OCI-LY7 (cell line): ENCODE results near the gene UHRF2. TPM values are rescaled to one million over a fixed set of nuclear protein-coding genes. Genes with fewer than 3 reads are reported as not detected.

Experiments used
- BruUV-seq: library from RNA; stranded (reverse); fragments of 400-500 nt; replicated peaks from 2 replicates; lab custom pipeline; 2021; lab: Mats Ljungman, UMichigan
- CTCF ChIA-PET: fragments of 300-600 bp; sonication (Branson Sonifier 250); formaldehyde crosslinking; loops from one replicate; lab custom pipeline; 2022; ENCODE audit warnings: antibody characterized with exemption; ENCODE audit not compliant: unreplicated experiment; lab: Charles Lee
- POLR2A ChIA-PET: fragments of 300-600 bp; sonication (Branson Sonifier 250); formaldehyde crosslinking; loops from one replicate; lab custom pipeline; 2022; ENCODE audit warnings: antibody characterized with exemption; lab: Charles Lee
- DNase-seq: peaks from one replicate; pipeline ENCODE4 v3.0.0-alpha.2; 2015; ENCODE audit warnings: low spot score
- H2AFZ ChIP-seq: fragments of 200-600 bp; sonication (generic), shearing (Covaris generic); 2 replicates; pipeline ENCODE4 v1.6.1; 2014; ENCODE audit warnings: mild to moderate bottlenecking, antibody characterized with exemption, low read length, moderate library complexity
- H3K27ac ChIP-seq: fragments of 200-600 bp; sonication (generic); 2 replicates; pipeline ENCODE4 v1.5.1; 2014; ENCODE audit warnings: mixed run types, low read depth, mild to moderate bottlenecking, moderate library complexity, low read length, inconsistent platforms; ENCODE audit not compliant: poor library complexity, severe bottlenecking
- H3K36me3 ChIP-seq: fragments of 200-600 bp; sonication (generic); 2 replicates; pipeline ENCODE4 v1.6.1; 2014; ENCODE audit warnings: mild to moderate bottlenecking, antibody characterized with exemption, low read length, moderate library complexity, mixed read lengths; ENCODE audit not compliant: insufficient read depth
- H3K4me1 ChIP-seq: fragments of 200-600 bp; sonication (generic); 2 replicates; pipeline ENCODE4 v1.5.1; 2014; ENCODE audit warnings: mild to moderate bottlenecking, low read length; ENCODE audit not compliant: insufficient read depth, poor library complexity, severe bottlenecking
- H3K4me2 ChIP-seq: fragments of 200-600 bp; sonication (generic); 2 replicates; pipeline ENCODE4 v1.6.1; 2014; ENCODE audit warnings: mild to moderate bottlenecking, low read length
- H3K4me3 ChIP-seq: fragments of 200-600 bp; sonication (generic); 2 replicates; pipeline ENCODE4 v1.5.1; 2014; ENCODE audit warnings: mild to moderate bottlenecking, low read depth, low read length; ENCODE audit not compliant: poor library complexity, severe bottlenecking
- H3K79me2 ChIP-seq: fragments of 200-600 bp; sonication (generic); 2 replicates; pipeline ENCODE4 v1.6.1; 2016; ENCODE audit warnings: low read depth, mild to moderate bottlenecking, low read length, moderate library complexity, mixed read lengths; ENCODE audit not compliant: insufficient read depth
- H3K9me2 ChIP-seq: fragments of 200-600 bp; sonication (generic); 2 replicates; pipeline ENCODE4 v1.6.1; 2016; ENCODE audit warnings: mild to moderate bottlenecking, low read length, mixed read lengths; ENCODE audit not compliant: insufficient read depth
- H3K9me3 ChIP-seq: fragments of 200-600 bp; sonication (generic); 2 replicates; pipeline ENCODE4 v1.6.1; 2014; ENCODE audit warnings: mild to moderate bottlenecking, mixed run types, low read length, mixed read lengths
- H4K20me1 ChIP-seq: fragments of 200-600 bp; sonication (generic); 2 replicates; pipeline ENCODE4 v1.6.1; 2014; ENCODE audit warnings: mild to moderate bottlenecking, antibody characterized with exemption, low read length, moderate library complexity, mixed read lengths; ENCODE audit not compliant: insufficient read depth
- EZH2phosphoT487 ChIP-seq: fragments of 200-600 bp; sonication (generic); IDR thresholded peaks from 2 replicates; pipeline ENCODE4 v1.6.1; 2018; ENCODE audit warnings: low read depth, borderline replicate concordance, mild to moderate bottlenecking, mixed run types, antibody characterized with exemption, low read length, moderate library complexity, mixed read lengths
- intact Hi-C: fragments of 100-400 bp; cut with micrococcal nuclease; formaldehyde crosslinking; loops from one replicate; pipeline ENCODE4 v1.10.0; 2022; ENCODE audit not compliant: unreplicated experiment
- total RNA-seq, 2 experiments: library from RNA; depleted of rRNA in 1 of 2; stranded (reverse); fragments of >200 nt in 1 of 2; shearing (Covaris generic) in 1 of 2; gene quantifications; 2 replicates each; pipeline ENCODE4 v1.2.3, GENCODE V29; 2014 to 2022
- TF ChIP-seq, protein P1 (sequence below): fragments of 200-600 bp; sonication (generic); conservative IDR thresholded peaks from 2 replicates; pipeline ENCODE4 v1.5.1; 2014; ENCODE audit warnings: mild to moderate bottlenecking, antibody characterized with exemption, low read length, moderate library complexity, mixed read lengths

The UHRF2 gene
- total RNA-seq, 2 experiments from 2014 or later: 70.1 to 76.6 TPM

DNA sequence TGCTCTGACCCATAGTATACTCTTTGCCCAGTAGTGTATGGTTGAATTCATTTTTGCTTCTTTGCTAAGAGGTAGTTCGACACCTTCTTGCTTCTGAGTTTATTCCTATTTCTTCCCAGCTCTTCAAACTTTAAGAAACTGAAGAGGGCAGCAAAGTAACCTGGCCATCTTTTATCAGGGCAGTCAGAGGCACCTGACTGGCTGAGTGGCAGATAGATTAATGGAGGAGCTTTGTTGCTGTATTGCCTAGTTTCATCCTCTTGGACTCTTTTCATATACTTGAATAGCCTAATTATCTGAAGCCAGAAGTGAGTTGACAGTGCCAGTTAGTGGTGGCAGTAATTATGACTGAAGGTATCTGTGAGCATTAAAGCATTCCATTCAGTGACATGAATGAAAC, 82.5 kb downstream of the UHRF2 start:
- POLR2A ChIA-PET: interaction anchor here (0.7 to 1.0 kb wide), 4 partner anchors 16 to 132 kb away, joined by 3 read pairs; no protein-coding TSS in a partner anchor

DNA sequence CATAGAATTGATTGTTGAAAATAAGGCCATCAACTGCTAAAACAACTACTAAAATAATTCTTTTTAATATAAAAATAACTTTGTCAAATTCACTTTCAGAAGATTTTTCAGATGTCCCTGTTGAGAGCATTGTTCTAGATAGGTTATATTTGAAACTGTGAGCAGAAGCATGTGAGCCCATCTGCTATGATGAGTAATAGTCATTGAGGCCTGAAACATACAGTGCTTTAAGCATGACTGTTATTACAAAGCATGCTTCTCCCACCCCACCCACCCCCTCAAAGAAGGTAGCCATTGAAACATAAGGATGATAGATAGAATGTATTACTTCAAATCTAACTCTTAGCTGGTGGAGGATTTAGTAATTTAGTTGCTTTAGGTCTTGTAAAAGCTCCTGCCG, 86.0 kb downstream of the UHRF2 start:
- intact Hi-C loops: no loop called here
- DNase-seq: no peak
- TF ChIP-seq, protein P1, sequence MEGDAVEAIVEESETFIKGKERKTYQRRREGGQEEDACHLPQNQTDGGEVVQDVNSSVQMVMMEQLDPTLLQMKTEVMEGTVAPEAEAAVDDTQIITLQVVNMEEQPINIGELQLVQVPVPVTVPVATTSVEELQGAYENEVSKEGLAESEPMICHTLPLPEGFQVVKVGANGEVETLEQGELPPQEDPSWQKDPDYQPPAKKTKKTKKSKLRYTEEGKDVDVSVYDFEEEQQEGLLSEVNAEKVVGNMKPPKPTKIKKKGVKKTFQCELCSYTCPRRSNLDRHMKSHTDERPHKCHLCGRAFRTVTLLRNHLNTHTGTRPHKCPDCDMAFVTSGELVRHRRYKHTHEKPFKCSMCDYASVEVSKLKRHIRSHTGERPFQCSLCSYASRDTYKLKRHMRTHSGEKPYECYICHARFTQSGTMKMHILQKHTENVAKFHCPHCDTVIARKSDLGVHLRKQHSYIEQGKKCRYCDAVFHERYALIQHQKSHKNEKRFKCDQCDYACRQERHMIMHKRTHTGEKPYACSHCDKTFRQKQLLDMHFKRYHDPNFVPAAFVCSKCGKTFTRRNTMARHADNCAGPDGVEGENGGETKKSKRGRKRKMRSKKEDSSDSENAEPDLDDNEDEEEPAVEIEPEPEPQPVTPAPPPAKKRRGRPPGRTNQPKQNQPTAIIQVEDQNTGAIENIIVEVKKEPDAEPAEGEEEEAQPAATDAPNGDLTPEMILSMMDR: no peak
- no peak for TF ChIP-seq EZH2phosphoT487
- Histone ChIP-seq H2AFZ (no peak overlapping the region), H3K4me2 (no peak overlapping the region), H3K79me2 (no peaks in the 10 kb centered on the region), H3K27ac (no peak overlapping the region), H3K9me3 (no peaks in the 10 kb centered on the region), H4K20me1 (no peaks in the 10 kb centered on the region), H3K9me2 (no peaks in the 10 kb centered on the region), H3K4me3 (no peak overlapping the region), H3K4me1 (no peaks in the 10 kb centered on the region), H3K36me3 (peaks cover 89% of the 10 kb centered on the region)
- ChIA-PET CTCF (no interaction called here), POLR2A (no interaction called here)
- BruUV-seq: no TSS peak

More for the DNA sequence above, 82.5 kb downstream of the UHRF2 start:
- Histone ChIP-seq H2AFZ (no peak overlapping the region), H3K79me2 (no peaks in the 10 kb centered on the region), H3K27ac (no peak overlapping the region), H4K20me1 (no peaks in the 10 kb centered on the region), H3K9me2 (no peaks in the 10 kb centered on the region), H3K4me3 (no peak overlapping the region), H3K4me1 (no peaks in the 10 kb centered on the region), H3K36me3 (peaks cover 88% of the 10 kb centered on the region), H3K4me2 (no peak overlapping the region), H3K9me3 (no peaks in the 10 kb centered on the region)
- TF ChIP-seq, protein P1: peak; percentile 38; the same call in 1 of the 2 replicates
- no peak for TF ChIP-seq EZH2phosphoT487
- intact Hi-C loops: no loop called here
- DNase-seq: peak; percentile 7
- BruUV-seq: no TSS peak
- CTCF ChIA-PET: no interaction called here

DNA sequence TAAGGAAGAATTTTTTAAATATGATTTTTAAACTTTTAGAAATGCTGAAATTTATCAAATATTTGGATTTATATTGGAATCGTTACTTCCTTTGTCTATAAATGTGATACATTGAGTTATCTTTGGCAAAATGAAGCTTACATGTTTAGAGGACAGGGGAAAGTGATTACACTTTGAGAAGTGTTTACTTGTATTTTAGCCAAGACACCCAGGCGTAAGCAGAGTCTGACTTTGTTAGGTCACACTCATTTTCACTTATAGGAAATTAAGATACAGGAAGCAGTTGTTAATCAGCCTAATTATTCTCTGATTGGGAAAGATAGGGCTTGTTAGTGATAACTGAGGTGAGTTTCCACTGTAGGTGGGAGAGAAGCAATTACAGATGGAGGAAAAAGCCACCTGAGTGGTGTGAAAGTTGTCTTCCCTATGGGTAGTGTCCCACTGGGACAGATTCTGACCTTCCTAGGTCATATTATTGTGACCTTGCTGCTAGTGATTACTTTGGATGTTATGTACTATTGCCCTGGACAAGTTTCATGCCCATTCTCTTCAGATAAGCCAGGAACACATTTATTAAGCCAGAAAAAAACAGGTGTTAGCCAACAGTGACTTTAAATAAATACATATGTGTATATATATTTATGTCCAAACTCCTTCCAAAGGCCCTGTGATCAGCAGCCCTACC, 88.7 kb downstream of the UHRF2 start:
- no peaks in the 10 kb centered on the region for H3K9me2 ChIP-seq
- H3K9me3 ChIP-seq: no peaks in the 10 kb centered on the region
- no peak overlapping the region for H3K4me3 ChIP-seq
- H3K79me2 ChIP-seq: no peaks in the 10 kb centered on the region
- intact Hi-C loops: loop anchor here (2.0 to 5.0 kb wide), 2 partner anchors 13 to 149 kb away; no protein-coding TSS in a partner anchor
- H3K4me2 ChIP-seq: no peak overlapping the region
- CTCF ChIA-PET: no interaction called here
- H3K36me3 ChIP-seq: peaks cover 90% of the 10 kb centered on the region
- no peak overlapping the region for H2AFZ ChIP-seq
- no TSS peak for BruUV-seq
- H3K27ac ChIP-seq: no peak overlapping the region
- H4K20me1 ChIP-seq: no peaks in the 10 kb centered on the region
- H3K4me1 ChIP-seq: no peaks in the 10 kb centered on the region
- POLR2A ChIA-PET: interaction anchor here (0.6 to 1.0 kb wide), 2 partner anchors 10 to 24 kb away, joined by 3 read pairs; no protein-coding TSS in a partner anchor
- DNase-seq: no peak
- TF ChIP-seq, protein P1: no peak
- TF ChIP-seq EZH2phosphoT487: no peak
